ENCODE results near the gene DDO. TPM values are rescaled to one million over a fixed set of nuclear protein-coding genes. Genes with fewer than 3 reads are reported as not detected.
A peak's percentile ranks its signal among the peaks of the same experiment; 100 is the strongest.

DDO gene
- total and polyA plus RNA-seq, 2 experiments from 2014 or later = not detected

DNA sequence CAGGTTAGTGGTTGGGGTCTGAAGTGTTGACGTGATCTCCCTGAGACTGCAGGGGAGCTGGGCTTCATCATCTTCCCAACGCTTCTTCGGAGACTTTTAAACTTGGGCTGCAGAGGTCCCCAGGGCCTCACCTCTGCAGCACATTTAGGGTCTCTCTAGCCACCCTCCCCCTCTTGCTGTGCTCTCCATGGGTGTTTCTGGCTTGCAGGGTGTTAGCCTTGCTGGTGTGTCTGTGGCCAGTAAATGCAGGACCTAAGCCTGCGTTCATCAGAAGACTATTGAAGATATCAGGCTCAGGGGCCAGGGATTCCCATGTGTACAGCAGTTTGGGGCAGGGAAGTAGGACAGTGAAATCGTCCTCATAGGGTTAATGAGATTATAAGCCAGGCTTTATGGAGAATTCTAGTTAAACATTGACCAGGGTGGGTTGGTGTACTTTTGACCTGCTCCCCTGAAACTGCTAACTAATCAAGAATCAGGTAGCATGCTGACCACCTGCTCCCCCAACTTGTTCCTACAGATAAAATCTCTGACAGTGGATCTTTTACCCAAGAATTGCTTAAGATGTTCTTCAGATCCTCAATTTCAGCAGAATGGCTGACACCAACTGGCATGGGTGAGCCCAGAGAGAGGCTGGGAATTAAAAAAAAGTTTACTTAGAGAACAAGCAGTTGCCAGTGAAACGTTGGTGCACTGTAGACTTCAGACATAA lies 3.8 kb upstream of the DDO start:
- no peak overlapping the region for H2AFZ ChIP-seq
- H3K79me2 ChIP-seq (ENCODE audit: insufficient read depth) = no peaks in the 10 kb centered on the region
- in situ Hi-C loops (cut with MboI) = no loop called here
- peaks cover 10% of the 10 kb centered on the region for H3K27me3 ChIP-seq (replicated peaks; ENCODE audit: insufficient read depth)
- no peaks in the 10 kb centered on the region for H3K4me1 ChIP-seq (ENCODE audit: insufficient read depth)
- no peaks in the 10 kb centered on the region for H3K36me3 ChIP-seq (ENCODE audit: low read depth)
- no peak overlapping the region for H3K4me3 ChIP-seq
- no peak overlapping the region for H3K9ac ChIP-seq
- no peaks in the 10 kb centered on the region for H3K9me3 ChIP-seq (ENCODE audit: low read depth)
- H3F3A ChIP-seq (ENCODE audit: insufficient read depth) = no peaks in the 10 kb centered on the region
- H3K4me2 ChIP-seq (ENCODE audit: unreplicated experiment) = no peak overlapping the region
- no peaks in the 10 kb centered on the region for H3K9me2 ChIP-seq (ENCODE audit: insufficient read depth)
- WGBS, 2 experiments (ENCODE audit: low coverage in 1 of 2, low lambda C conversion rate in 2 of 2, missing lambda C conversion rate in 2 of 2) = 44% methylated on average over 6 of the region's 6 CpGs
- no peak for TF ChIP-seq EZH2phosphoT487 (IDR thresholded peaks at IDR 0.05; ENCODE audit: insufficient read depth, low read depth)
- H4K20me1 ChIP-seq (ENCODE audit: insufficient read depth) = no peaks in the 10 kb centered on the region
- no peak for DNase-seq
- no peak overlapping the region for H3K27ac ChIP-seq

DNA sequence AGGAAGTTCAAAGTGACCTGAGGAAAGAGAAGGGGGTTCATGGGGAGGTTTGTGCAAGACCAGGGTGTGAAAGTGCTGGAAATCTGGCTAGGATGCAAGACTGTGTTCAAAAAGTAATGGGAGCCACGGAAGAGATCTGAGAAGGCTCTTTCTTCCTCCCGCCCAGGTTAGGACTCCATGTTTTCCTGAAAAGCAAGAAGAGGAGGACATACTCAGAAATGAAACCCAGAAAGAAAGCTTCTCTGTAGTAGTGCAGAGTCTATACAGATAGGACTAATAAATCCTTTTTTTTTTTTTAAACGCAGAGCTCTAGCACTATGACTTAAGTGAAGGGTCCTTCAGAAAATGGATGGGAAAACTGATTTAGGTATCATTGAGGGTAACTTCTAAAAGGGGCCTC lies 3.2 kb upstream of the DDO start:
- H3K4me2 ChIP-seq (ENCODE audit: unreplicated experiment) = no peak overlapping the region
- no peaks in the 10 kb centered on the region for H3K4me1 ChIP-seq (ENCODE audit: insufficient read depth)
- H3K9me2 ChIP-seq (ENCODE audit: insufficient read depth) = no peaks in the 10 kb centered on the region
- no peak for DNase-seq
- H3K9ac ChIP-seq = no peak overlapping the region
- WGBS, 2 experiments (ENCODE audit: low coverage in 1 of 2, low lambda C conversion rate in 2 of 2, missing lambda C conversion rate in 2 of 2) = 69 to 77% methylated on average over 3 of the region's 3 CpGs
- H2AFZ ChIP-seq = no peak overlapping the region
- in situ Hi-C loops (cut with MboI) = no loop called here
- H3K27me3 ChIP-seq (replicated peaks; ENCODE audit: insufficient read depth) = peaks cover 5% of the 10 kb centered on the region
- no peaks in the 10 kb centered on the region for H3F3A ChIP-seq (ENCODE audit: insufficient read depth)
- no peak for TF ChIP-seq EZH2phosphoT487 (IDR thresholded peaks at IDR 0.05; ENCODE audit: insufficient read depth, low read depth)
- no peak for TF ChIP-seq EZH2 (IDR thresholded peaks at IDR 0.05; ENCODE audit: insufficient read depth, poor library complexity, severe bottlenecking)
- no peak overlapping the region for H3K27ac ChIP-seq
- no peaks in the 10 kb centered on the region for H4K20me1 ChIP-seq (ENCODE audit: insufficient read depth)
- no peaks in the 10 kb centered on the region for H3K79me2 ChIP-seq (ENCODE audit: insufficient read depth)
- no peaks in the 10 kb centered on the region for H3K9me3 ChIP-seq (ENCODE audit: low read depth)
- H3K4me3 ChIP-seq = no peak overlapping the region
- no peaks in the 10 kb centered on the region for H3K36me3 ChIP-seq (ENCODE audit: low read depth)

- H3K4me3 ChIP-seq = no peak overlapping the region
Measured at GRCh38 chr6:110414669-110415068, 706 bp downstream of the DDO start.

GRCh38 chr6:110412360-110412759 lies 3.0 kb downstream of the DDO start:
- no peak overlapping the region for H2AFZ ChIP-seq
- no peak for DNase-seq
- no peaks in the 10 kb centered on the region; the same call in 1 of the 2 replicates for H3K27me3 ChIP-seq (replicated peaks; ENCODE audit: insufficient read depth)
- no peaks in the 10 kb centered on the region for H3K9me2 ChIP-seq (ENCODE audit: insufficient read depth)
- no peaks in the 10 kb centered on the region for H3K36me3 ChIP-seq (ENCODE audit: low read depth)
- H3K9me3 ChIP-seq (ENCODE audit: low read depth) = no peaks in the 10 kb centered on the region
- H4K20me1 ChIP-seq (ENCODE audit: insufficient read depth) = no peaks in the 10 kb centered on the region
- H3K4me2 ChIP-seq (ENCODE audit: unreplicated experiment) = no peak overlapping the region
- no peak overlapping the region for H3K27ac ChIP-seq
- H3K4me3 ChIP-seq = no peak overlapping the region
- in situ Hi-C loops (cut with MboI) = no loop called here
- no peaks in the 10 kb centered on the region for H3F3A ChIP-seq (ENCODE audit: insufficient read depth)
- no peaks in the 10 kb centered on the region for H3K79me2 ChIP-seq (ENCODE audit: insufficient read depth)
- TF ChIP-seq EZH2 (IDR thresholded peaks at IDR 0.05; ENCODE audit: insufficient read depth, poor library complexity, severe bottlenecking) = no peak
- no peak for TF ChIP-seq EZH2phosphoT487 (IDR thresholded peaks at IDR 0.05; ENCODE audit: insufficient read depth, low read depth)
- H3K9ac ChIP-seq = no peak overlapping the region
- no peaks in the 10 kb centered on the region for H3K4me1 ChIP-seq (ENCODE audit: insufficient read depth)
- WGBS, 2 experiments (ENCODE audit: low coverage in 1 of 2, low lambda C conversion rate in 2 of 2, missing lambda C conversion rate in 2 of 2) = 19 to 25% methylated on average over 8 of the region's 8 CpGs

More at GRCh38 chr6:110414669-110415068, 706 bp downstream of the DDO start:
- Histone ChIP-seq H3K4me1 (ENCODE audit: insufficient read depth) (no peaks in the 10 kb centered on the region), H3F3A (ENCODE audit: insufficient read depth) (no peaks in the 10 kb centered on the region), H2AFZ (0 out of 2 replicates have a peak overlapping the region, but pooled peaks have one; percentile 22), H3K9me3 (ENCODE audit: low read depth) (no peaks in the 10 kb centered on the region), H3K9me2 (ENCODE audit: insufficient read depth) (no peaks in the 10 kb centered on the region), H3K36me3 (ENCODE audit: low read depth) (no peaks in the 10 kb centered on the region), H3K27ac (no peak overlapping the region), H4K20me1 (ENCODE audit: insufficient read depth) (no peaks in the 10 kb centered on the region), H3K79me2 (ENCODE audit: insufficient read depth) (no peaks in the 10 kb centered on the region), H3K4me2 (ENCODE audit: unreplicated experiment) (no peak overlapping the region), H3K9ac (no peak overlapping the region), H3K27me3 (replicated peaks; ENCODE audit: insufficient read depth) (no peaks in the 10 kb centered on the region)
- 72 to 73% methylated on average over 4 of the region's 4 CpGs for WGBS, 2 experiments (ENCODE audit: low coverage in 1 of 2, low lambda C conversion rate in 2 of 2, missing lambda C conversion rate in 2 of 2)
- TF ChIP-seq EZH2 (IDR thresholded peaks at IDR 0.05; ENCODE audit: insufficient read depth, poor library complexity, severe bottlenecking) = no peak
- no peak for TF ChIP-seq EZH2phosphoT487 (IDR thresholded peaks at IDR 0.05; ENCODE audit: insufficient read depth, low read depth)
- in situ Hi-C loops (cut with MboI) = no loop called here
- no peak for DNase-seq

Data from GM23248 (cell line).